Breast epithelium (tissue), 3 donors: ENCODE measurements around the gene UIMC1.

Experiments used
- POLR2A ChIP-seq: fragments of 450-650 bp; IDR thresholded peaks from one replicate; pipeline ENCODE4 v1.6.1; 2016; ENCODE audit warnings: antibody characterized with exemption, mild to moderate bottlenecking, moderate library complexity
- TF ChIP-seq, protein P1 (sequence below), 3 donors: fragments of 450-650 bp; IDR thresholded peaks; one replicate each; pipeline ENCODE4 v1.5.1; 2016 to 2017; ENCODE audit warnings: antibody characterized with exemption in 3 of 3, mild to moderate bottlenecking in 3 of 3, moderate library complexity in 3 of 3

- TF ChIP-seq, protein P1, sequence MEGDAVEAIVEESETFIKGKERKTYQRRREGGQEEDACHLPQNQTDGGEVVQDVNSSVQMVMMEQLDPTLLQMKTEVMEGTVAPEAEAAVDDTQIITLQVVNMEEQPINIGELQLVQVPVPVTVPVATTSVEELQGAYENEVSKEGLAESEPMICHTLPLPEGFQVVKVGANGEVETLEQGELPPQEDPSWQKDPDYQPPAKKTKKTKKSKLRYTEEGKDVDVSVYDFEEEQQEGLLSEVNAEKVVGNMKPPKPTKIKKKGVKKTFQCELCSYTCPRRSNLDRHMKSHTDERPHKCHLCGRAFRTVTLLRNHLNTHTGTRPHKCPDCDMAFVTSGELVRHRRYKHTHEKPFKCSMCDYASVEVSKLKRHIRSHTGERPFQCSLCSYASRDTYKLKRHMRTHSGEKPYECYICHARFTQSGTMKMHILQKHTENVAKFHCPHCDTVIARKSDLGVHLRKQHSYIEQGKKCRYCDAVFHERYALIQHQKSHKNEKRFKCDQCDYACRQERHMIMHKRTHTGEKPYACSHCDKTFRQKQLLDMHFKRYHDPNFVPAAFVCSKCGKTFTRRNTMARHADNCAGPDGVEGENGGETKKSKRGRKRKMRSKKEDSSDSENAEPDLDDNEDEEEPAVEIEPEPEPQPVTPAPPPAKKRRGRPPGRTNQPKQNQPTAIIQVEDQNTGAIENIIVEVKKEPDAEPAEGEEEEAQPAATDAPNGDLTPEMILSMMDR (IDR thresholded peaks at IDR 0.05): no peak
- no peak for TF ChIP-seq POLR2A
Observed at GRCh38 chr5:176995896-176996767, 10.4 kb downstream of the UIMC1 start.
